ENCODE data around the gene RAB3GAP2.

DNA sequence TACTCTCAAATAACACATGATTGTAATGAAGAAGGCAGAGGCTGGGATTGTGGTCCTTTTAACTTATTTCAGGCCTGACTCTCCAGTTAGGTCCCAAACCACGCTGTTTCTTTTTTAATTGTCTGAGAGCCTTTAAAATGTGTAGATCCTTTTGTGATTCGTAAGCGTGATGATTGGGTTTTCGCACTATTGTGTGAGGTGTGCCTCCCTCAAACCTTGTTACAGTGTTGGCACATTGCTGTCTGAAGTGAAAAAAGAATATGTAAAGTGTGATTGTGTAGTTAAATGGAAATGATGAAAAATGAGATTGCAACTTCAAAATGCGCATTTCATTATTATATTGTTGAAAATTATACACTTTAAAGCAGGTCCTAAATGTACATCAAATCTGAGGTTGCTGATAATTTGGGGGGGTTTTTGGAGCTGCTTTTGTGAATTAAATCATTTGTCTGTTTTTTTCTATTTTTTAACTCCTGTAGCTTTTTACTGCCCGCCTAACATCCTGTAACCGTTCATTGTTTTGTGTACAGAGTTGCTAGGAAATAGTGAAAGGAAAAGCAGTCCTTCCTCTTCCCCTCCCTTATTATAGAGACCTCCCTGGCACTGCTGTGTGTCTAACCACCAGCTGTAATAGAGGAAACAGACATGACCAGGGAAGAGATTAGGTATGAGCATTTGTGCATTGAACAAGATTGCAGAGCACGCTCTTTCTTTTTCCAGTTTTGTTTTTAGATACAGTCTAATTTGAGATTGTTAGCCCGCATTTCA, 135.1 kb downstream of the RAB3GAP2 start:
- TF ChIP-seq TAF1 (IDR thresholded peaks at IDR 0.05; ENCODE audit: low read depth) (no peak), EGR1 (IDR thresholded peaks at IDR 0.05) (no peak), FOXM1 (IDR thresholded peaks at IDR 0.05; ENCODE audit: borderline replicate concordance, low read depth) (no peak), NFIC (IDR thresholded peaks at IDR 0.05) (no peak), ZBTB7A (IDR thresholded peaks at IDR 0.05; ENCODE audit: low read depth) (no peak), TCF12 (IDR thresholded peaks at IDR 0.05; ENCODE audit: low read depth) (no peak), YY1 (IDR thresholded peaks at IDR 0.05; ENCODE audit: low read depth) (no peak), RAD21 (IDR thresholded peaks at IDR 0.05; ENCODE audit: low read depth) (no peak), CEBPB (IDR thresholded peaks at IDR 0.05) (no peak)
- TF ChIP-seq, protein P1, sequence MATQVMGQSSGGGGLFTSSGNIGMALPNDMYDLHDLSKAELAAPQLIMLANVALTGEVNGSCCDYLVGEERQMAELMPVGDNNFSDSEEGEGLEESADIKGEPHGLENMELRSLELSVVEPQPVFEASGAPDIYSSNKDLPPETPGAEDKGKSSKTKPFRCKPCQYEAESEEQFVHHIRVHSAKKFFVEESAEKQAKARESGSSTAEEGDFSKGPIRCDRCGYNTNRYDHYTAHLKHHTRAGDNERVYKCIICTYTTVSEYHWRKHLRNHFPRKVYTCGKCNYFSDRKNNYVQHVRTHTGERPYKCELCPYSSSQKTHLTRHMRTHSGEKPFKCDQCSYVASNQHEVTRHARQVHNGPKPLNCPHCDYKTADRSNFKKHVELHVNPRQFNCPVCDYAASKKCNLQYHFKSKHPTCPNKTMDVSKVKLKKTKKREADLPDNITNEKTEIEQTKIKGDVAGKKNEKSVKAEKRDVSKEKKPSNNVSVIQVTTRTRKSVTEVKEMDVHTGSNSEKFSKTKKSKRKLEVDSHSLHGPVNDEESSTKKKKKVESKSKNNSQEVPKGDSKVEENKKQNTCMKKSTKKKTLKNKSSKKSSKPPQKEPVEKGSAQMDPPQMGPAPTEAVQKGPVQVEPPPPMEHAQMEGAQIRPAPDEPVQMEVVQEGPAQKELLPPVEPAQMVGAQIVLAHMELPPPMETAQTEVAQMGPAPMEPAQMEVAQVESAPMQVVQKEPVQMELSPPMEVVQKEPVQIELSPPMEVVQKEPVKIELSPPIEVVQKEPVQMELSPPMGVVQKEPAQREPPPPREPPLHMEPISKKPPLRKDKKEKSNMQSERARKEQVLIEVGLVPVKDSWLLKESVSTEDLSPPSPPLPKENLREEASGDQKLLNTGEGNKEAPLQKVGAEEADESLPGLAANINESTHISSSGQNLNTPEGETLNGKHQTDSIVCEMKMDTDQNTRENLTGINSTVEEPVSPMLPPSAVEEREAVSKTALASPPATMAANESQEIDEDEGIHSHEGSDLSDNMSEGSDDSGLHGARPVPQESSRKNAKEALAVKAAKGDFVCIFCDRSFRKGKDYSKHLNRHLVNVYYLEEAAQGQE (IDR thresholded peaks at IDR 0.05; ENCODE audit: low read depth), result no peak
- TF ChIP-seq, protein P2, sequence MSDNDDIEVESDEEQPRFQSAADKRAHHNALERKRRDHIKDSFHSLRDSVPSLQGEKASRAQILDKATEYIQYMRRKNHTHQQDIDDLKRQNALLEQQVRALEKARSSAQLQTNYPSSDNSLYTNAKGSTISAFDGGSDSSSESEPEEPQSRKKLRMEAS (IDR thresholded peaks at IDR 0.05), result no peak
